HepG2 (cell line): ENCODE results near the gene CBLN3. TPM values are rescaled to one million over a fixed set of nuclear protein-coding genes. Genes with fewer than 3 reads are reported as not detected.

Experiments
- ATAC-seq: fragments of 200-7000 bp; cut with Tn5 transposase; 3 replicates; pipeline ENCODE4 v1.9.1; 2020; ENCODE audit warnings: mild to moderate bottlenecking, moderate library complexity
- BruUV-seq: library from RNA; stranded (reverse); fragments of 400-500 nt; replicated peaks from 2 replicates; lab custom pipeline; 2021; lab: Mats Ljungman, UMichigan
- CTCF ChIA-PET: fragments of 300-600 bp; formaldehyde crosslinking; extraction: SDS; loops from one replicate; lab custom pipeline; 2021; ENCODE audit warnings: low total read pairs, inconsistent platforms, low intra/inter-chr PET ratio; lab: Yijun Ruan, JAX
- POLR2A ChIA-PET: fragments of 350-600 bp; sonication (Branson Sonifier 250); formaldehyde crosslinking; loops from one replicate; lab custom pipeline; 2020; ENCODE audit warnings: antibody characterized with exemption, inconsistent platforms; lab: Yijun Ruan, JAX
- DNase-seq: peaks from one replicate; pipeline ENCODE4 v3.0.0-alpha.2; 2015; ENCODE audit warnings: low spot score
- FAIRE-seq: peaks from 3 replicates; lab custom pipeline; 2011; peaks lifted over from hg19 to GRCh38; lab: Jason Lieb, UNC
- H2AFZ ChIP-seq: one replicate; pipeline ENCODE4 v1.6.1; 2011; ENCODE audit warnings: low read length, inconsistent platforms
- H3K27ac ChIP-seq: fragments of 300-600 bp; 3 replicates; pipeline ENCODE4 v1.8.0; 2011; ENCODE audit warnings: mixed run types, mild to moderate bottlenecking, mixed read lengths, low read length, inconsistent platforms; ENCODE audit not compliant: insufficient read depth; ENCODE audit errors: extremely low read length
- H3K27me3 ChIP-seq, 2 experiments: fragments of 200-600 bp in 1 of 2; 2 replicates in 1 of 2; 3 replicates in 1 of 2; pipeline versions ENCODE4 v1.6.0 to v1.8.0; 2011; ENCODE audit warnings: low read length in 2 of 2, mild to moderate bottlenecking in 2 of 2, moderate library complexity in 2 of 2, inconsistent platforms in 1 of 2; ENCODE audit not compliant: insufficient read depth in 2 of 2, control insufficient read depth in 1 of 2
- H3K36me3 ChIP-seq, 2 experiments: fragments of 200-600 bp in 1 of 2; replicated peaks in 1 of 2; 2 replicates in 1 of 2; 3 replicates in 1 of 2; pipeline versions ENCODE4 v1.5.1 to v1.8.0; 2011; ENCODE audit warnings: low read length in 2 of 2, inconsistent platforms in 1 of 2; ENCODE audit not compliant: insufficient read depth in 2 of 2, control insufficient read depth in 1 of 2
- H3K4me1 ChIP-seq: 2 replicates; pipeline ENCODE4 v1.5.1; 2012; ENCODE audit warnings: low read length, inconsistent platforms; ENCODE audit not compliant: insufficient read depth
- H3K4me2 ChIP-seq: 2 replicates; pipeline ENCODE4 v1.6.0; 2011; ENCODE audit warnings: low read depth, low read length, inconsistent platforms
- H3K4me3 ChIP-seq, 3 experiments: fragments of 200-600 bp in 1 of 3; sonication (generic), shearing (Covaris generic) in 1 of 3; replicated peaks in 1 of 3; 2 replicates each; pipeline ENCODE4 v1.5.1; 2011 to 2016; ENCODE audit warnings: low read length in 3 of 3, inconsistent platforms in 2 of 3, low read depth in 2 of 3, mild to moderate bottlenecking in 2 of 3, control low read depth in 1 of 3, mixed read lengths in 1 of 3; ENCODE audit not compliant: insufficient read depth in 1 of 3
- H3K79me2 ChIP-seq: one replicate; pipeline ENCODE4 v1.6.1; 2011; ENCODE audit warnings: low read length, inconsistent platforms; ENCODE audit not compliant: insufficient read depth
- H3K9ac ChIP-seq: 2 replicates; pipeline ENCODE4 v1.6.0; 2011; ENCODE audit warnings: mild to moderate bottlenecking, low read depth, low read length, inconsistent platforms; ENCODE audit not compliant: insufficient read depth
- H3K9me3 ChIP-seq: 2 replicates; pipeline ENCODE4 v1.5.1; 2012; ENCODE audit warnings: mild to moderate bottlenecking, low read length
- H4K20me1 ChIP-seq: 2 replicates; pipeline ENCODE4 v1.6.0; 2011; ENCODE audit warnings: inconsistent platforms, mild to moderate bottlenecking, low read length, moderate library complexity; ENCODE audit not compliant: insufficient read depth
- AGO2 ChIP-seq: fragments of 200-400 bp; formaldehyde crosslinking; optimal IDR thresholded peaks from 2 replicates; pipeline ENCODE3; 2017; ENCODE audit warnings: mild to moderate bottlenecking, low read depth, low read length, moderate library complexity
- ATF2 ChIP-seq: sonication (generic); formaldehyde crosslinking; IDR thresholded peaks from 2 replicates; pipeline ENCODE4 v1.4.0; 2020; ENCODE audit warnings: missing genetic modification reagents
- CREB1 ChIP-seq, 2 experiments: fragments of 450-650 bp in 1 of 2; IDR thresholded peaks; 2 replicates each; pipeline ENCODE4 v1.6.1; 2016 to 2017; ENCODE audit warnings: control low read depth in 1 of 2, mild to moderate bottlenecking in 1 of 2, missing compliant biosample characterization in 1 of 2, missing genetic modification characterization in 1 of 2
- ETS1 ChIP-seq: sonication (generic); formaldehyde crosslinking; IDR thresholded peaks from 2 replicates; pipeline ENCODE4 v1.4.0; 2020; ENCODE audit warnings: missing genetic modification reagents
- GATA4 ChIP-seq: sonication (generic); IDR thresholded peaks from 2 replicates; pipeline ENCODE4 v1.6.1; 2016; ENCODE audit warnings: antibody characterized with exemption, low read depth, borderline replicate concordance
- GTF2F1 ChIP-seq: fragments of 150-350 bp; IDR thresholded peaks from 2 replicates; pipeline ENCODE4 v1.6.1; 2014; ENCODE audit warnings: low read length
- NFYB ChIP-seq: sonication (generic); formaldehyde crosslinking; IDR thresholded peaks from 2 replicates; pipeline ENCODE4 v1.4.0; 2020; ENCODE audit warnings: missing genetic modification reagents
- NFYC ChIP-seq: IDR thresholded peaks from 2 replicates; pipeline ENCODE4 v1.6.1; 2016; ENCODE audit warnings: missing genetic modification reagents, missing compliant biosample characterization
- POGZ ChIP-seq: sonication (generic); formaldehyde crosslinking; IDR thresholded peaks from 2 replicates; pipeline ENCODE4 v1.4.0; 2020; ENCODE audit warnings: mild to moderate bottlenecking, missing genetic modification reagents
- REXO4 ChIP-seq: sonication (generic); formaldehyde crosslinking; IDR thresholded peaks from 2 replicates; pipeline ENCODE4 v1.8.0; 2022; ENCODE audit warnings: missing genetic modification reagents, mild to moderate bottlenecking, borderline replicate concordance
- SOX13 ChIP-seq, 3 experiments: fragments of 450-650 bp in 1 of 3; sonication (generic) in 1 of 3; formaldehyde crosslinking in 1 of 3; IDR thresholded peaks in 2 of 3; conservative IDR thresholded peaks in 1 of 3; 2 replicates each; pipeline versions ENCODE4 v1.5.0 to v1.6.1; 2016 to 2020; ENCODE audit warnings: antibody characterized with exemption in 1 of 3, mild to moderate bottlenecking in 1 of 3, missing compliant biosample characterization in 1 of 3, missing genetic modification reagents in 1 of 3, moderate library complexity in 1 of 3
- TP53 ChIP-seq: sonication (generic); formaldehyde crosslinking; conservative IDR thresholded peaks from 2 replicates; pipeline ENCODE4 v1.4.0; 2020; ENCODE audit warnings: missing genetic modification reagents
- ZC3H4 ChIP-seq: sonication (generic); formaldehyde crosslinking; IDR thresholded peaks from 2 replicates; pipeline ENCODE4 v1.4.0; 2020; ENCODE audit warnings: missing genetic modification reagents, borderline replicate concordance
- ZFP82 ChIP-seq: sonication (generic); formaldehyde crosslinking; IDR thresholded peaks from 2 replicates; pipeline ENCODE4 v1.5.1; 2020; ENCODE audit warnings: mild to moderate bottlenecking, missing genetic modification reagents, borderline replicate concordance
- ZMYM2 ChIP-seq: sonication (generic); formaldehyde crosslinking; IDR thresholded peaks from 2 replicates; pipeline ENCODE4 v1.8.0; 2022; ENCODE audit warnings: mild to moderate bottlenecking, missing genetic modification reagents
- ZMYM4 ChIP-seq: sonication (generic); formaldehyde crosslinking; IDR thresholded peaks from 2 replicates; pipeline ENCODE4 v1.8.1; 2023; ENCODE audit warnings: mild to moderate bottlenecking, missing genetic modification reagents
- ZNF24 ChIP-seq: fragments of 450-650 bp; IDR thresholded peaks from 2 replicates; pipeline ENCODE4 v1.6.1; 2017; ENCODE audit warnings: antibody characterized with exemption, mild to moderate bottlenecking
- ZNF382 ChIP-seq: sonication (generic); formaldehyde crosslinking; IDR thresholded peaks from 2 replicates; pipeline ENCODE4 v1.5.0; 2020; ENCODE audit warnings: missing genetic modification reagents, mild to moderate bottlenecking, borderline replicate concordance
- ZNF713 ChIP-seq: sonication (generic); formaldehyde crosslinking; IDR thresholded peaks from 2 replicates; pipeline ENCODE4 v1.4.0; 2020; ENCODE audit warnings: mild to moderate bottlenecking, missing genetic modification reagents
- WGBS: methylation state at CpG from one replicate; pipeline ENCODE4 v1.1.6; 2017; ENCODE audit warnings: low lambda C conversion rate; 5-methylcytosine and 5-hydroxymethylcytosine counted together
- in situ Hi-C: cut with HindIII; loops from 2 replicates; pipeline ENCODE4 v1.10.0; 2017; ENCODE audit warnings: low pct_unique_long_range_greater_than_20kb; ENCODE audit not compliant: extremely low pct_ligation_motif_present
- intact Hi-C: fragments of 100-400 bp; cut with micrococcal nuclease; formaldehyde crosslinking; loops from one replicate; pipeline ENCODE4 v1.10.0; 2022; ENCODE audit not compliant: unreplicated experiment
- polyA plus RNA-seq, 8 experiments: library from polyadenylated mRNA; depleted of rRNA in 3 of 8; stranded (reverse) in 7 of 8; unstranded in 1 of 8; fragments of >200 nt; fragmentation: Illumina TruSeq in 4 of 8; extraction: Trizol in 4 of 8; gene quantifications; 2 replicates each; pipeline versions ENCODE4 v1.2.1 to v1.2.3, GENCODE V29; 2011 to 2016; ENCODE audit warnings: low read depth in 4 of 8, missing spikeins in 1 of 8, mixed read lengths in 1 of 8; ENCODE audit not compliant: insufficient read depth in 1 of 8
- total RNA-seq, 5 experiments: library from RNA; depleted of rRNA; stranded (reverse); fragments of >200 nt; fragmentation: Illumina TruSeq; extraction: Trizol; gene quantifications; 2 replicates each; pipeline ENCODE4 v1.2.3, GENCODE V29; 2016; ENCODE audit warnings: low read depth in 1 of 5
- TF ChIP-seq, protein P1 (sequence below): sonication (generic); formaldehyde crosslinking; IDR thresholded peaks from 2 replicates; pipeline ENCODE4 v1.4.0; 2020; ENCODE audit warnings: mild to moderate bottlenecking, missing genetic modification reagents

CBLN3 gene
- total and polyA plus RNA-seq, 2 of the 13 experiments (the other 11 are each of a cell fraction or from before 2014, with no cell fraction given) = 0.66 to 0.98 TPM

DNA sequence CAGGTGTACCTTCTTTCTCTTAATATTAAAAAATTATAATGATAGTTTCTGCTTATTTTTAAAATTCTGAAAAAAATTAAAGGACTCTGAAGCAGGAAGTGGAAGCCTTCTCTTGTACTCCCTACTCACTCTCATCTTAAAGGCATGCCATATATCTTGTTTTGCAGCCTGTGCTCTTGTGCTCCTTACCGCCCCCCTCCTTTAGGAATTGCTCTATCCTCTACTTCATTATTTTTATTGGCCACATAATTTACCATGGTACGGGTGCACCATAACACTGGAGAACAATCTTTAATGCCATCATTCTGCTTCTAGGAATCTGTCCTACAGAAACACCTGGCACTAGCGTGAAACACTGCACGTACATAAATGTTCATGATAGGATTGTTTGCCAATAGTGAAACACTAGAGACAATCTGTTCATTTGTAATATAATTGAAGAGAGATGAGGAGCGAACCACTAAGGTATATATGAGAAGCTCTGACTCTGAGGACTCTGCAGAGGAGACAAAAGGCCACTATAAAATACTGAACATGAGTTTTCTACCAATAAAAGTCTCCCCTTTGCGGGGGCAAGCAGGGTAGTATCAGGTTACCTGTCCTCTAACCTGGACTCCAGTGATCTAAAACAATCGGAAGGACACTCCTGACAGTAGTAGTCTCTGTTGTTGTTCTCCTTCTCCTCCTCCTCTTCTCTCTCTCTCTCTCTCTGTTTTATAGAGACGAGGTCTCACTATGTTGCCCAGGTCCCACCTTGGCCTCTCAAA, 37.0 kb downstream of the CBLN3 start:
- peak overlapping the region; percentile 62 for H3K4me2 ChIP-seq
- 0 out of 3 replicates have a peak, but pooled peaks have one; percentile 2 for ATAC-seq
- H4K20me1 ChIP-seq = no peaks in the 10 kb centered on the region
- in situ Hi-C loops (no loop called here), intact Hi-C loops (no loop called here)
- POLR2A ChIA-PET = no interaction called here
- 17% methylated on average over 8 of the region's 8 CpGs for whole genome bisulfite sequencing
- peak overlapping the region; percentile 29 for H2AFZ ChIP-seq
- FAIRE-seq = no peak
- no peaks in the 10 kb centered on the region for H3K36me3 ChIP-seq
- no peaks in the 10 kb centered on the region for H3K79me2 ChIP-seq
- peaks cover 31% of the 10 kb centered on the region for H3K4me1 ChIP-seq
- DNase-seq = no peak
- H3K4me3 ChIP-seq = no peak overlapping the region; a peak in 1 of 6 replicates
- H3K27ac ChIP-seq = no peak overlapping the region
- CTCF ChIA-PET = no interaction called here
- peaks cover 7 to 42% of the 10 kb centered on the region in 2 experiments; a peak in 4 of 5 replicates for H3K27me3 ChIP-seq
- H3K9ac ChIP-seq = no peak overlapping the region
- BruUV-seq = no TSS peak
- no peaks in the 10 kb centered on the region for H3K9me3 ChIP-seq
- TF ChIP-seq POGZ (CRISPR knock-in tag) (no peak), CREB1 (IDR thresholded peaks at IDR 0.05) (no peak), CREB1 (CRISPR knock-in tag; IDR thresholded peaks at IDR 0.05) (no peak), ZNF24 (no peak), NFYC (0 out of 2 replicates have a peak, but pooled peaks have one; percentile 25), ATF2 (CRISPR knock-in tag) (no peak), NFYB (CRISPR knock-in tag) (no peak), ETS1 (no peak), ZMYM2 (CRISPR knock-in tag) (0 out of 2 replicates have a peak, but pooled peaks have one; percentile 29), ZNF713 (no peak), GATA4 (no peak), ZMYM4 (CRISPR knock-in tag) (peak; percentile 24; the same call in 1 of the 2 replicates), GTF2F1 (no peak), ZC3H4 (CRISPR knock-in tag) (no peak), ZNF382 (CRISPR knock-in tag) (no peak), REXO4 (CRISPR knock-in tag) (no peak), AGO2 (no peak), TP53 (no peak), ZFP82 (CRISPR knock-in tag) (no peak), SOX13 (IDR thresholded peaks at IDR 0.05) (no peak), SOX13 (CRISPR knock-in tag; conservative IDR thresholded peaks at IDR 0.05 in 1 of 2, IDR thresholded peaks at IDR 0.05 in 1 of 2) (peak in 1 of 2 experiments; percentile 13; a peak in 1 of 4 replicates)
- TF ChIP-seq, protein P1, sequence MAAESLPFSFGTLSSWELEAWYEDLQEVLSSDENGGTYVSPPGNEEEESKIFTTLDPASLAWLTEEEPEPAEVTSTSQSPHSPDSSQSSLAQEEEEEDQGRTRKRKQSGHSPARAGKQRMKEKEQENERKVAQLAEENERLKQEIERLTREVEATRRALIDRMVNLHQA (CRISPR knock-in tag) = no peak
